22Rv1 (cell line): Measurements from ENCODE around the gene EPAS1.

Experiments
- ZFX ChIP-seq: fragments of 450-650 bp; IDR thresholded peaks from 2 replicates; pipeline ENCODE4 v1.6.1; 2017; ENCODE audit warnings: antibody characterized with exemption, borderline replicate concordance
- TF ChIP-seq, protein P1 (sequence below): fragments of 450-650 bp; IDR thresholded peaks from 2 replicates; pipeline ENCODE4 v1.5.1; 2017; ENCODE audit warnings: mild to moderate bottlenecking

DNA sequence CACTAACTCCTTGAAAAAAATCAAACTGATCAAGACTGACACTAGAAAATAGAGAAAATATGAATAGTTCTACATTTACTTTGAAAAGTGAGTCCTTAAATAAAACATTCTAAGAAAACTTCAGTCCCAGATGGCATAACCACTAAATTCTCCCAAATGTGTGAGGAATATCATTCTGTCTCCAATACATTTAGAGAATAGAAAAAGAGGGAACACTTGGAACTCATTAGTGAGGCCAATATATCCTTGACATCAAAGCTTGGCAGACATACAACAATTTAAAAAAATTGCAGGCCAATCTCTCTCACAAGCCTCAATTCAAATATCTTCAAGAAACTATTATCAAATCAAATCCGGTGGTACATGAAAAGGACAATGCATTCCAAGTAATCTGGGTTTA, 102.8 kb downstream of the EPAS1 start:
- TF ChIP-seq, protein P1, sequence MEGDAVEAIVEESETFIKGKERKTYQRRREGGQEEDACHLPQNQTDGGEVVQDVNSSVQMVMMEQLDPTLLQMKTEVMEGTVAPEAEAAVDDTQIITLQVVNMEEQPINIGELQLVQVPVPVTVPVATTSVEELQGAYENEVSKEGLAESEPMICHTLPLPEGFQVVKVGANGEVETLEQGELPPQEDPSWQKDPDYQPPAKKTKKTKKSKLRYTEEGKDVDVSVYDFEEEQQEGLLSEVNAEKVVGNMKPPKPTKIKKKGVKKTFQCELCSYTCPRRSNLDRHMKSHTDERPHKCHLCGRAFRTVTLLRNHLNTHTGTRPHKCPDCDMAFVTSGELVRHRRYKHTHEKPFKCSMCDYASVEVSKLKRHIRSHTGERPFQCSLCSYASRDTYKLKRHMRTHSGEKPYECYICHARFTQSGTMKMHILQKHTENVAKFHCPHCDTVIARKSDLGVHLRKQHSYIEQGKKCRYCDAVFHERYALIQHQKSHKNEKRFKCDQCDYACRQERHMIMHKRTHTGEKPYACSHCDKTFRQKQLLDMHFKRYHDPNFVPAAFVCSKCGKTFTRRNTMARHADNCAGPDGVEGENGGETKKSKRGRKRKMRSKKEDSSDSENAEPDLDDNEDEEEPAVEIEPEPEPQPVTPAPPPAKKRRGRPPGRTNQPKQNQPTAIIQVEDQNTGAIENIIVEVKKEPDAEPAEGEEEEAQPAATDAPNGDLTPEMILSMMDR: no peak
- no peak for TF ChIP-seq ZFX
